Amygdala (tissue), 56 donors: ENCODE measurements around the gene PXDC1.
"Not testable (repeated sequence)": the region's sequence is repeated elsewhere in the genome, so short reads cannot be mapped to it uniquely, and the experiment has no call there.

Experiments
- DNase-seq, 56 donors: peaks; one replicate each; lab custom pipeline; 2025; lab: John Stamatoyannopoulos, UW

PXDC1 gene

GRCh38 chr6:3687847-3688246 is 63.7 kb downstream of the PXDC1 start:
- no peak for DNase-seq

- no peak for DNase-seq
Measured at GRCh38 chr6:3683331-3683730, 68.2 kb downstream of the PXDC1 start.

GRCh38 chr6:3678946-3679345 is 72.6 kb downstream of the PXDC1 start:
- no peak for DNase-seq

GRCh38 chr6:3677751-3678150 is 73.8 kb downstream of the PXDC1 start:
- DNase-seq: not testable (repeated sequence)

GRCh38 chr6:3677351-3677750 is 74.2 kb downstream of the PXDC1 start:
- DNase-seq: not testable (repeated sequence)
